NB4 (cell line): ENCODE results near the gene FLT1.

Source experiments
- DNase-seq: peaks from one replicate; pipeline ENCODE4 v3.0.0; 2010; ENCODE audit warnings: low read depth
- H3K4me3 ChIP-seq: one replicate; pipeline ENCODE4 v1.5.1; 2011; ENCODE audit warnings: mild to moderate bottlenecking, low read depth, low read length, moderate library complexity
- MYC ChIP-seq: IDR thresholded peaks from 2 replicates; pipeline ENCODE4 v1.6.1; 2011; ENCODE audit warnings: low read depth, low read length
- POLR2A ChIP-seq: IDR thresholded peaks from 2 replicates; pipeline ENCODE4 v1.6.1; 2011; ENCODE audit warnings: mild to moderate bottlenecking; ENCODE audit not compliant: insufficient read length; ENCODE audit errors: extremely low read depth
- TF ChIP-seq, protein P1 (sequence below): IDR thresholded peaks from one replicate; pipeline ENCODE4 v1.5.1; 2012; ENCODE audit warnings: low read depth, low read length
- TF ChIP-seq, protein P2 (sequence below): IDR thresholded peaks from 2 replicates; pipeline ENCODE4 v1.6.1; 2011; ENCODE audit warnings: low read depth, low read length

FLT1 gene

DNA sequence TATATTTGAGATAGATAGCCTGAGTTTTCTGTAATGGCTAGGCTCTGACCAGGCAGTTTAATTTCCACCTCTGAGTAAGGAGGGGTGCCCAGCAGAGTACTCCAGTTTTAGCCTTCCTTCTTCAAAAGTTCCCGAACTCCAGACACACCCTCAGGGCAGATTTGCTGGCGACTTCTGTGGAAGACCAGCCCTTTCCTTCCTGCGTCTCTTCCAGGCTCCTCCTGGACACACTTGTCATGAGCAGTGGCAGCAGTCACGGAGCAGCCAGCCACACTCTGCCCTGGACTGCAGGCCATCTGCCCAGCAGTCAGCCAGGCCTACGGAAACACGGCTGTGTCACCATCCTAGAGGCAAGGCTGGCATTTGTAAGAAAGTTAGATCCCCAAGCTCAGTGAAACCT, 6.6 kb upstream of the FLT1 start:
- H3K4me3 ChIP-seq: no peak overlapping the region
- TF ChIP-seq POLR2A (no peak), MYC (no peak)
- TF ChIP-seq, protein P1, sequence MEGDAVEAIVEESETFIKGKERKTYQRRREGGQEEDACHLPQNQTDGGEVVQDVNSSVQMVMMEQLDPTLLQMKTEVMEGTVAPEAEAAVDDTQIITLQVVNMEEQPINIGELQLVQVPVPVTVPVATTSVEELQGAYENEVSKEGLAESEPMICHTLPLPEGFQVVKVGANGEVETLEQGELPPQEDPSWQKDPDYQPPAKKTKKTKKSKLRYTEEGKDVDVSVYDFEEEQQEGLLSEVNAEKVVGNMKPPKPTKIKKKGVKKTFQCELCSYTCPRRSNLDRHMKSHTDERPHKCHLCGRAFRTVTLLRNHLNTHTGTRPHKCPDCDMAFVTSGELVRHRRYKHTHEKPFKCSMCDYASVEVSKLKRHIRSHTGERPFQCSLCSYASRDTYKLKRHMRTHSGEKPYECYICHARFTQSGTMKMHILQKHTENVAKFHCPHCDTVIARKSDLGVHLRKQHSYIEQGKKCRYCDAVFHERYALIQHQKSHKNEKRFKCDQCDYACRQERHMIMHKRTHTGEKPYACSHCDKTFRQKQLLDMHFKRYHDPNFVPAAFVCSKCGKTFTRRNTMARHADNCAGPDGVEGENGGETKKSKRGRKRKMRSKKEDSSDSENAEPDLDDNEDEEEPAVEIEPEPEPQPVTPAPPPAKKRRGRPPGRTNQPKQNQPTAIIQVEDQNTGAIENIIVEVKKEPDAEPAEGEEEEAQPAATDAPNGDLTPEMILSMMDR: no peak
- TF ChIP-seq, protein P2, sequence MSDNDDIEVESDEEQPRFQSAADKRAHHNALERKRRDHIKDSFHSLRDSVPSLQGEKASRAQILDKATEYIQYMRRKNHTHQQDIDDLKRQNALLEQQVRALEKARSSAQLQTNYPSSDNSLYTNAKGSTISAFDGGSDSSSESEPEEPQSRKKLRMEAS: no peak
- no peak for DNase-seq

DNA sequence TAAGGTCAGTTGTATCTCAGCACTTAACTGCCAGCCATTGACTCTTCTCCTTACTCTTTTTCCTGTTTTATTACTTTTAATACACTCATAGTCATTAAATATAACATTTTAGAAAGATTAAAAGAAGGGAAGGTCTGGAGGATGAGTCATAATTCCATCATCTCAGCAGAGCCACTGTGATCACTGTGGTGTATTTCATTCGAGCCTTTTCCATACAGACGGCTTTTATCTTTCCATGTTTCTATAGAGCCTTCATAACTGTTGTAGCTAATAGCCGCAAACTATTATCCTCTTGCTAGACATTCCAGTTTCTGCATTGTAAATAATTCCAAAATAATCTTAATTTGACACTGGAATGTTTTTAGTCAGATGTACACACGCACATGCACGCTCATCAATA, 4.7 kb upstream of the FLT1 start:
- H3K4me3 ChIP-seq: no peak overlapping the region
- TF ChIP-seq MYC (no peak), POLR2A (no peak)
- TF ChIP-seq, protein P1: no peak
- TF ChIP-seq, protein P2: no peak
- no peak for DNase-seq

DNA sequence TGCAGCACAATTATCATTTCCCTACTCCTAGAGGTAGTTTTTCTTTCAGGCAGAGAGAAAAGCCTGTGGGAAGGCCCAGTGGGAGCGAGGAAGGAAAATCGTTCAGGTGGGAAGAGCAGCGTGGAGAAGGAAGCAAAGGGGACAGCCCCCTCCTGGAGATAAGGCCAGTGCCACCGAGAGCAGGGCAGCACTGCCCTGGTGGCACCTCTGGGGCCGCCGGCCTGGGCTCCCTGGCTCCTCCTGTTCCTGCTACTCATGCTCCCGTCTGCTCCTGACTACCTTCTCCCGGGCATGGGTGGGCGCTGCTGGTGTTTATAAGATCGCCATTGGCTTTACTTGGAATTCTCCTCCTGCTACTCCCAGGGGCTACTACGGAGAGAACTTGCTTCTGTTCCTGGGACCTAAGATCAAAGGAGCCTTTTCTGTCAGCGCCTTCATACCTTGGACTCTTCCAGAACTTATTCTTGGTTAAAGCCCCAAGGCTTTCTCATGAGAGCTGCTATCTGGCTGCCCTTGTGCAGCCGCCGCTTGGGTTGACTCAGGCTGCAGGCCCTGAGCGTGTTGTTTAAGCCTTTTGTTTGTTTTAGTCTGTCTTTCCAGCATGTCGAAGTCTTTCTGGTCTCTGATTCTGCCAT, 3.7 kb upstream of the FLT1 start:
- TF ChIP-seq MYC (no peak), POLR2A (no peak)
- TF ChIP-seq, protein P2: no peak
- TF ChIP-seq, protein P1: no peak
- H3K4me3 ChIP-seq: no peak overlapping the region
- no peak for DNase-seq

DNA sequence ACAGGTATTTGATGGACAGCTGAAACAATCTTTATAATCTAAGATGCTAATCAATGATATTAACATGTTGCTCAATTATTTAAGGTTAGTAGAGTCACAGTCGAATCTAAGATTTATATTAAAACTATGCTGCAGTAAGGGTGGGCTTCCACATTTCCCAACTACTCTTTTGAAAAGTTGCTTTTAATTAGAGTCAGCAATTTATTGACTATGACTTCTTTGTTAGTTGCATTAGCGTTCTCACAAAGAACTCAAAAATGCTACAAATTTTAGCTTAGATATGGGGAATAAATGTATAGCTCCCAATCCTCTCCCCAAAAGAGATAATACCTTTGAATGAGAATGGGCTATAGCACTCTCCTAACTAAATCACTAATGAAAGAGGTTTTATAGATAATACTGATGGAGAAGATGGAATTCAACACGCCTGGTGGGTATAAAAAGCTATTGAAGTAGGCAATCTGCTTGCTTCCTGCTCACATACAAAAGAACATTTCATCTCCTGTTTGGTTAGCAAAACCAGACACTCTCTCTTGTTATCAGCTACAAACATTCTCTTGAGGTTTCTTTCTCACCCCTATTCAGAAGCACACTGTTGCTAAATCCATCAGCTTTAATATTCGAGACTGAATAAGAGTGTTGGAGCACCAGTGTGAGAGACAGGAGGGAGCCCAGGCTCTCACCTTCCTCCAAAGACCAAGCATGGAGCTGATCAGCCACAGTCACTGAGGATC, 2.4 kb upstream of the FLT1 start:
- DNase-seq: no peak
- H3K4me3 ChIP-seq: no peak overlapping the region
- TF ChIP-seq, protein P1: no peak

DNA sequence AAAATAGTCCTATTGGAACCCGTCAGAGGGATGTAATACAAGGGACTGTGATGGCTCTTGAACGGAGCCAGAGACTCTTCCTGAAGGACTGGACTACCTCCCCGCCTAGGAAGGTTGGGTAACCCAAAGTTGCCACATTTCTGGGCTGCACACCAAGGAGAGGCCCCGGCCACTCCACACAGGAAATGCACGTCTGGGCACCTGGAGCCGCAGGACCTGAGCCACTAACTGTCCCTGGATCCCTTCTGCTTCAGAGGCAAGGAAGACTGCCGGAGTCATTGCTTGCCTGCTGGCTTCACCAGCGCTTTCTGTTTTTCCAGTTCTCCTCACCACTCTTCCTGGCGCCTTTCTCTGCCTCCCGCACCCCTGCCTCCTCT, 1.2 kb upstream of the FLT1 start:
- DNase-seq: no peak
- TF ChIP-seq POLR2A (no peak), MYC (no peak)
- TF ChIP-seq, protein P1: no peak
- TF ChIP-seq, protein P2: 0 out of 2 replicates have a peak, but pooled peaks have one; percentile 1
- no peak overlapping the region for H3K4me3 ChIP-seq

DNA sequence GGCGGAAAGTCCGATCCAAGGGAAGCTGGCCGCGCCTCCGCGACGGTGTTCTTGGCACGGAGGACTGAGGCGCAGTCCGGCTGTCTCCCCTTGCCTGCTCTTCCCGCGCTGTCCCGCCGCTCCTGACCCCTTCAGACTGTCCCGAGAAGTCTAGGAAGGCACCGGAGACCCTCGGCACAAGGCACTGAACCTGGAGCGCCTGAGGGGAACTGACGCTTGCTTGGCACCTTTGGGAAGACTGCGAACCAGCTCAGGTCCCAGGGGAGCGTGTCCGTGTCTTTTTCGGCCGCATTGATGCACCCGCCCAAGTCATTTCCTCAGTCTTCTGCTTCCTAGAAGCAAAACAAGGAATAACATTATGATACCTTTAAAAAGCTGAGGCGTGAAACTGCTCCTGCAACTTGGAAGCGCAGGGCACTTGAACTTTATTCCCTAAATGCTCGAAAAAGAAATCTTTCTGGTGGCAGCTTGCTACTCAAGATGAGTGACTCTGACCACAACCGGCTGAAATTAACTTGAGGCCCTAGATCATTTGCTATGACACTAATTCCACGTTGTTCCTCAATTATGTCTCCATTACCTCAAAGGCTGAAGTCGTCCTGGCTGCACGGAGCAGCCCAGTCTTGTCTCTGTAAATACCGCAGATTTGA, 735 bp upstream of the FLT1 start:
- peak overlapping the region; percentile 27 for H3K4me3 ChIP-seq
- peak; percentile 71 for DNase-seq
- TF ChIP-seq POLR2A (no peak), MYC (peak; percentile 22; the same call in 1 of the 2 replicates)
- TF ChIP-seq, protein P2: peak; percentile 29; the same call in 1 of the 2 replicates
